ENCODE results near the gene MFAP4. TPM values are rescaled to one million over a fixed set of nuclear protein-coding genes. Genes with fewer than 3 reads are reported as not detected.

The MFAP4 gene
- total RNA-seq, 1 experiment from 2014 or later: 1.5 TPM

DNA sequence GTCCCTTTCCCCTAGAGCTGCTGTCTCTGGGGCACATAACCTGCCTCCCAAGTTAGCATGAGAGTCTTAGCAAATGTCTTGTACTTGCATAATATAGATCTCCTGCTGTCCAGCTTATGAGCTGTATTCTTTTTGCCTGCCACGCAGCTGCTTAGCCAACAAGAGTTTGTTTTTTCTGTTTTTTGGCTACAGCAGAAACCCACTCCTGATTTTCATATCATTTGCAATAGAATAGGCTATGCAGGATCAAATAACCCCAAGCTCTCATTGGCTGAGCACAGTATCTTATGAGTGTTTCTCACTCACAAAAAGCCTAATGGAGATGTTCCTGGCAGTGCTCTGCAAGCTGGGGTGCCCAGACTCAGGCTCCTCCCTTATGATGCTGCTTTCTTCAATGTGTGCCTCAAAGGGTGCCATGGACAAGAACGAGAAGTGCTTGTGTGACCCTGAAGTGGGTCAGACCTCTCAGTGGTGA is 47.6 kb downstream of the MFAP4 start:
- Histone ChIP-seq H3K14ac (ENCODE audit: insufficient read depth, low read length) (no peak overlapping the region), H4K91ac (ENCODE audit: insufficient read length, low read depth, low read length) (no peak overlapping the region), H3K79me1 (ENCODE audit: insufficient read depth, low read depth, low read length, poor library complexity, severe bottlenecking) (no peaks in the 10 kb centered on the region), H2BK20ac (ENCODE audit: low read depth, low read length, poor library complexity, severe bottlenecking) (no peak overlapping the region), H4K8ac (replicated peaks; ENCODE audit: insufficient read length, low read depth, low read length) (no peak overlapping the region), H3K79me2 (ENCODE audit: insufficient read depth, low read length) (no peaks in the 10 kb centered on the region), H2BK12ac (ENCODE audit: insufficient read length, low read depth, low read length) (no peak overlapping the region), H2BK5ac (ENCODE audit: insufficient read length, low read length) (no peak overlapping the region), H3K9ac (ENCODE audit: extremely low read depth, insufficient read length, low read length) (no peak overlapping the region), H3K4me1 (ENCODE audit: insufficient read depth, low read length) (peaks cover 7% of the 10 kb centered on the region; the same call in 1 of the 2 replicates), H3K9me3 (ENCODE audit: control insufficient read depth, low read depth, low read length) (no peaks in the 10 kb centered on the region), H3K27ac (ENCODE audit: insufficient read length, low read depth, low read length) (no peak overlapping the region), H3K4ac (ENCODE audit: low read depth, low read length) (no peak overlapping the region), H2BK15ac (ENCODE audit: low read depth, low read length) (no peak overlapping the region), H3K23ac (ENCODE audit: insufficient read length, low read depth, low read length) (no peak overlapping the region), H4K5ac (ENCODE audit: insufficient read length, low read depth, low read length) (no peak overlapping the region), H3K4me2 (ENCODE audit: insufficient read depth, insufficient read length, low read length) (peak overlapping the region; percentile 23), H2AFZ (ENCODE audit: low read length) (no peak overlapping the region), H3K56ac (ENCODE audit: insufficient read length, low read depth, low read length) (no peak overlapping the region), H4K20me1 (ENCODE audit: control insufficient read depth, insufficient read depth, insufficient read length) (peaks cover 3% of the 10 kb centered on the region), H2AK5ac (ENCODE audit: insufficient read length, low read length) (no peak overlapping the region), H3K23me2 (ENCODE audit: insufficient read length, low read depth, low read length, poor library complexity, severe bottlenecking) (no peaks in the 10 kb centered on the region), H3K18ac (ENCODE audit: insufficient read length, low read depth, low read length) (no peak overlapping the region), H2BK120ac (ENCODE audit: low read depth, low read length, poor library complexity, severe bottlenecking) (no peak overlapping the region), H3K27me3 (ENCODE audit: insufficient read depth, low read length) (no peaks in the 10 kb centered on the region), H3T11ph (ENCODE audit: low read length) (no peak overlapping the region)
- no peak for TF ChIP-seq CTCF (conservative IDR thresholded peaks at IDR 0.05)
- peaks cover 36 to 49% of the 10 kb centered on the region in 2 experiments for H3K4me1 Mint-ChIP-seq
- peak; percentile 37 for DNase-seq
- H3K4me3 Mint-ChIP-seq: peak overlapping the region in 1 of 2 experiments; percentile 25; a peak in 1 of 5 replicates
- peaks cover 0 to 3% (median 0%) of the 10 kb centered on the region in 3 experiments; a peak in 4 of 7 replicates for H3K36me3 Mint-ChIP-seq (ENCODE audit: insufficient read depth in 1 of 3, low read depth in 3 of 3)
- peaks cover 2% of the 10 kb centered on the region; the same call in 1 of the 2 replicates for H3K27me3 Mint-ChIP-seq (ENCODE audit: low read depth)
- H3K9me3 Mint-ChIP-seq: no peaks in the 10 kb centered on the region
- H3K27ac Mint-ChIP-seq: peak overlapping the region; percentile 1 to 86 (median 40); a peak in 4 of 7 replicates
- no CpG with 5 or more reads among the region's 2 CpGs for WGBS (ENCODE audit: extremely low coverage, insufficient read length, low lambda C conversion rate)

Data from H9 (cell line).